Neural progenitor cell (in vitro differentiated cells): ENCODE data around the gene C19orf33. TPM values are rescaled to one million over a fixed set of nuclear protein-coding genes. Genes with fewer than 3 reads are reported as not detected.

Experiments
- DNase-seq: peaks from one replicate; pipeline ENCODE4 v3.0.0-alpha.2; 2016; ENCODE audit warnings: low spot score
- H2AFZ ChIP-seq: fragments of 200-600 bp; sonication (generic); replicated peaks from 2 replicates; pipeline ENCODE4 v1.6.1; 2016; ENCODE audit warnings: antibody characterized with exemption
- H3F3A ChIP-seq: fragments of 200-600 bp; sonication (generic); 2 replicates; pipeline ENCODE4 v1.6.1; 2016; ENCODE audit warnings: antibody characterized with exemption, low read depth
- H3K27ac ChIP-seq: fragments of 200-600 bp; sonication (generic); 2 replicates; pipeline ENCODE4 v1.5.1; 2016; ENCODE audit warnings: mild to moderate bottlenecking
- H3K27me3 ChIP-seq: fragments of 200-600 bp; sonication (generic); 2 replicates; pipeline ENCODE4 v1.6.1; 2016; ENCODE audit warnings: mild to moderate bottlenecking, moderate library complexity
- H3K36me3 ChIP-seq: fragments of 200-600 bp; sonication (generic); 2 replicates; pipeline ENCODE4 v1.5.1; 2016
- H3K4me1 ChIP-seq: fragments of 200-600 bp; sonication (generic); 2 replicates; pipeline ENCODE4 v1.6.1; 2016; ENCODE audit warnings: mixed run types
- H3K4me2 ChIP-seq: fragments of 200-600 bp; sonication (generic); 2 replicates; pipeline ENCODE4 v1.6.1; 2016
- H3K4me3 ChIP-seq: fragments of 200-600 bp; sonication (generic); 2 replicates; pipeline ENCODE4 v1.5.1; 2016
- H3K79me2 ChIP-seq: fragments of 200-600 bp; sonication (generic); 2 replicates; pipeline ENCODE4 v1.6.1; 2016; ENCODE audit warnings: low read depth
- H3K9ac ChIP-seq: fragments of 200-600 bp; sonication (generic); 2 replicates; pipeline ENCODE4 v1.6.1; 2016
- H3K9me3 ChIP-seq: fragments of 200-600 bp; sonication (generic); 2 replicates; pipeline ENCODE4 v1.5.1; 2016; ENCODE audit warnings: low read depth
- H4K20me1 ChIP-seq: fragments of 200-600 bp; sonication (generic); 2 replicates; pipeline ENCODE4 v1.6.1; 2016; ENCODE audit warnings: low read depth
- H3K27ac Mint-ChIP-seq: 3 replicates; pipeline ENCODE4 v1.8.0; 2021; ENCODE audit warnings: mixed read lengths
- H3K27me3 Mint-ChIP-seq: 2 replicates; pipeline ENCODE4 v1.8.0; 2022; ENCODE audit warnings: low read depth, mild to moderate bottlenecking, inconsistent platforms, moderate library complexity, mixed read lengths; ENCODE audit not compliant: insufficient read depth
- H3K36me3 Mint-ChIP-seq: 3 replicates; pipeline ENCODE4 v1.8.0; 2021; ENCODE audit warnings: mixed read lengths
- H3K4me1 Mint-ChIP-seq: 3 replicates; pipeline ENCODE4 v1.8.0; 2021; ENCODE audit warnings: mixed read lengths
- H3K4me3 Mint-ChIP-seq: 3 replicates; pipeline ENCODE4 v1.8.0; 2021; ENCODE audit warnings: mild to moderate bottlenecking, moderate library complexity, mixed read lengths
- H3K9me3 Mint-ChIP-seq: 3 replicates; pipeline ENCODE4 v1.8.0; 2020; ENCODE audit warnings: mixed read lengths
- CTCF ChIP-seq: fragments of 200-600 bp; sonication (generic); IDR thresholded peaks from 2 replicates; pipeline ENCODE4 v1.5.1; 2017; ENCODE audit warnings: antibody characterized with exemption, mild to moderate bottlenecking
- EZH2 ChIP-seq: fragments of 200-600 bp; sonication (generic); IDR thresholded peaks from 2 replicates; pipeline ENCODE4 v1.6.1; 2017; ENCODE audit warnings: antibody characterized with exemption, mild to moderate bottlenecking, moderate library complexity
- EZH2phosphoT487 ChIP-seq: fragments of 200-600 bp; sonication (generic); IDR thresholded peaks from 2 replicates; pipeline ENCODE4 v1.6.1; 2017; ENCODE audit warnings: antibody characterized with exemption
- total RNA-seq: library from RNA; depleted of rRNA; stranded (reverse); fragments of >200 nt; gene quantifications from 2 replicates; pipeline ENCODE4 v1.2.3, GENCODE V29; 2015; ENCODE audit warnings: low replicate concordance

Gene C19orf33
- total RNA-seq, 1 donor from 2014 or later = not detected

GRCh38 chr19:38319421-38320258 is 15.6 kb downstream of the C19orf33 start, which contains the start of gene KCNK6:
TSS of gene KCNK6 (plus strand) at chr19:38319845. CDS start at chr19:38319951, 106 bp downstream.
- Mint-ChIP-seq H3K36me3 (no peaks in the 10 kb centered on the region), H3K4me1 (peaks cover 7% of the 10 kb centered on the region), H3K27me3 (peaks cover 62% of the 10 kb centered on the region), H3K9me3 (no peaks in the 10 kb centered on the region), H3K4me3 (peak within 1 kb of the TSS; percentile 81), H3K27ac (no peak within 1 kb of the TSS)
- peaks cover 17% of the 10 kb centered on the region for H3K4me1 ChIP-seq
- H3K9ac ChIP-seq = no peak within 1 kb of the TSS
- TF ChIP-seq EZH2phosphoT487 = peak; percentile 70
- TF ChIP-seq CTCF = no peak
- TF ChIP-seq EZH2 = peak; percentile 78
- H3K36me3 ChIP-seq = no peaks in the 10 kb centered on the region
- H3K9me3 ChIP-seq = no peaks in the 10 kb centered on the region
- no peaks in the 10 kb centered on the region for H4K20me1 ChIP-seq
- H3K27ac ChIP-seq = no peak within 1 kb of the TSS
- H3K79me2 ChIP-seq = peaks cover 7% of the 10 kb centered on the region
- peak within 1 kb of the TSS; percentile 91 for H3K4me2 ChIP-seq
- H3K27me3 ChIP-seq = peaks cover 57% of the 10 kb centered on the region
- peak within 1 kb of the TSS; percentile 57 for H3K4me3 ChIP-seq
- peak; percentile 78 for DNase-seq
- peak within 1 kb of the TSS; percentile 92 for H2AFZ ChIP-seq
- H3F3A ChIP-seq = peaks cover 34% of the 10 kb centered on the region

GRCh38 chr19:38320969-38321339 is 16.9 kb downstream of the C19orf33 start:
- H3K4me1 Mint-ChIP-seq = peaks cover 3% of the 10 kb centered on the region
- Histone ChIP-seq H3K79me2 (no peaks in the 10 kb centered on the region), H3F3A (peaks cover 29% of the 10 kb centered on the region), H3K9me3 (no peaks in the 10 kb centered on the region), H3K9ac (no peak overlapping the region), H2AFZ (no peak overlapping the region), H3K4me2 (peak overlapping the region; percentile 91), H3K4me3 (no peak overlapping the region), H3K36me3 (no peaks in the 10 kb centered on the region), H3K27me3 (peaks cover 57% of the 10 kb centered on the region), H3K27ac (no peak overlapping the region), H4K20me1 (no peaks in the 10 kb centered on the region), H3K4me1 (peaks cover 17% of the 10 kb centered on the region)
- H3K36me3 Mint-ChIP-seq = no peaks in the 10 kb centered on the region
- no peaks in the 10 kb centered on the region for H3K9me3 Mint-ChIP-seq
- peaks cover 61% of the 10 kb centered on the region for H3K27me3 Mint-ChIP-seq
- TF ChIP-seq CTCF (no peak), EZH2 (no peak), EZH2phosphoT487 (no peak)
- H3K4me3 Mint-ChIP-seq = peak overlapping the region; percentile 61
- no peak overlapping the region for H3K27ac Mint-ChIP-seq
- no peak for DNase-seq

- Histone ChIP-seq H3K79me2 (no peaks in the 10 kb centered on the region), H3K4me2 (no peak overlapping the region), H3K27ac (no peak overlapping the region), H2AFZ (no peak overlapping the region), H3K4me1 (peaks cover 17% of the 10 kb centered on the region), H3K27me3 (peaks cover 52% of the 10 kb centered on the region), H3K36me3 (no peaks in the 10 kb centered on the region), H4K20me1 (no peaks in the 10 kb centered on the region), H3K9ac (no peak overlapping the region), H3K9me3 (no peaks in the 10 kb centered on the region), H3K4me3 (no peak overlapping the region), H3F3A (peaks cover 21% of the 10 kb centered on the region)
- no peak for TF ChIP-seq EZH2phosphoT487
- DNase-seq = peak; percentile 22
- Mint-ChIP-seq H3K4me3 (peak overlapping the region; percentile 48), H3K36me3 (no peaks in the 10 kb centered on the region), H3K27me3 (peaks cover 56% of the 10 kb centered on the region), H3K9me3 (no peaks in the 10 kb centered on the region), H3K4me1 (peaks cover 3% of the 10 kb centered on the region), H3K27ac (no peak overlapping the region)
Observed at GRCh38 chr19:38321646-38322196, 17.7 kb downstream of the C19orf33 start.

GRCh38 chr19:38323291-38323690 is 19.2 kb downstream of the C19orf33 start:
- Histone ChIP-seq H3K4me3 (no peak overlapping the region), H3K79me2 (no peaks in the 10 kb centered on the region), H3K27me3 (peaks cover 36% of the 10 kb centered on the region), H3K9ac (no peak overlapping the region), H4K20me1 (no peaks in the 10 kb centered on the region), H3K36me3 (no peaks in the 10 kb centered on the region), H3K4me2 (no peak overlapping the region), H2AFZ (no peak overlapping the region), H3K9me3 (no peaks in the 10 kb centered on the region), H3K27ac (no peak overlapping the region), H3K4me1 (peaks cover 17% of the 10 kb centered on the region), H3F3A (peaks cover 15% of the 10 kb centered on the region)
- H3K4me3 Mint-ChIP-seq = no peak overlapping the region
- peaks cover 4% of the 10 kb centered on the region for H3K4me1 Mint-ChIP-seq
- TF ChIP-seq EZH2 (no peak), CTCF (no peak), EZH2phosphoT487 (no peak)
- no peaks in the 10 kb centered on the region for H3K36me3 Mint-ChIP-seq
- peaks cover 45% of the 10 kb centered on the region for H3K27me3 Mint-ChIP-seq
- DNase-seq = no peak
- H3K9me3 Mint-ChIP-seq = no peaks in the 10 kb centered on the region
- H3K27ac Mint-ChIP-seq = no peak overlapping the region
